ENCODE data around the gene GFOD1. TPM values are rescaled to one million over a fixed set of nuclear protein-coding genes. Genes with fewer than 3 reads are reported as not detected.

The GFOD1 gene
- polyA plus RNA-seq, 10 donors, result 2.1 to 7.5 (median 3.5) TPM

- no peak for DNase-seq
Observed at GRCh38 chr6:13427801-13428582, 59.4 kb downstream of the GFOD1 start.

GRCh38 chr6:13427316-13427715, 60.1 kb downstream of the GFOD1 start:
- DNase-seq, result no peak

- no peak for DNase-seq
Observed at GRCh38 chr6:13425943-13426931, 61.2 kb downstream of the GFOD1 start.

- DNase-seq, result no peak
Observed at GRCh38 chr6:13425270-13425873, 62.0 kb downstream of the GFOD1 start.

- no peak for DNase-seq
Observed at GRCh38 chr6:13423252-13423651, 64.1 kb downstream of the GFOD1 start.

- DNase-seq, result no peak
Observed at GRCh38 chr6:13422681-13423221, 64.6 kb downstream of the GFOD1 start.

- no peak for DNase-seq
Observed at GRCh38 chr6:13421425-13422059, 65.9 kb downstream of the GFOD1 start.

- DNase-seq, result peak in 1 of 3 donors; percentile 56
Observed at GRCh38 chr6:13420269-13420668, 67.1 kb downstream of the GFOD1 start.

GRCh38 chr6:13419422-13420195, 67.8 kb downstream of the GFOD1 start:
- no peak for DNase-seq

GRCh38 chr6:13418844-13419243, 68.6 kb downstream of the GFOD1 start:
- no peak for DNase-seq

GRCh38 chr6:13417954-13418353, 69.4 kb downstream of the GFOD1 start:
- no peak for DNase-seq

GRCh38 chr6:13417431-13417830, 70.0 kb downstream of the GFOD1 start:
- no peak for DNase-seq

GRCh38 chr6:13415283-13415682, 72.1 kb downstream of the GFOD1 start:
- no peak for DNase-seq

GRCh38 chr6:13413900-13414555, 73.4 kb downstream of the GFOD1 start:
- DNase-seq, result no peak

- peak in 1 of 3 donors; percentile 34 for DNase-seq
Observed at GRCh38 chr6:13413466-13413862, 73.9 kb downstream of the GFOD1 start.

- DNase-seq, result no peak
Observed at GRCh38 chr6:13412639-13413465, 74.5 kb downstream of the GFOD1 start.

GRCh38 chr6:13412211-13412610, 75.2 kb downstream of the GFOD1 start:
- no peak for DNase-seq

- no peak for DNase-seq
Observed at GRCh38 chr6:13411484-13411883, 75.9 kb downstream of the GFOD1 start.

- DNase-seq, result no peak
Observed at GRCh38 chr6:13409991-13410390, 77.4 kb downstream of the GFOD1 start.
